Fibroblast of skin of scalp (primary cell): ENCODE measurements around the gene LMTK2.

Experiments used
- DNase-seq: peaks from one replicate; pipeline ENCODE4 v3.0.0-alpha.2; 2013

LMTK2 gene

DNA sequence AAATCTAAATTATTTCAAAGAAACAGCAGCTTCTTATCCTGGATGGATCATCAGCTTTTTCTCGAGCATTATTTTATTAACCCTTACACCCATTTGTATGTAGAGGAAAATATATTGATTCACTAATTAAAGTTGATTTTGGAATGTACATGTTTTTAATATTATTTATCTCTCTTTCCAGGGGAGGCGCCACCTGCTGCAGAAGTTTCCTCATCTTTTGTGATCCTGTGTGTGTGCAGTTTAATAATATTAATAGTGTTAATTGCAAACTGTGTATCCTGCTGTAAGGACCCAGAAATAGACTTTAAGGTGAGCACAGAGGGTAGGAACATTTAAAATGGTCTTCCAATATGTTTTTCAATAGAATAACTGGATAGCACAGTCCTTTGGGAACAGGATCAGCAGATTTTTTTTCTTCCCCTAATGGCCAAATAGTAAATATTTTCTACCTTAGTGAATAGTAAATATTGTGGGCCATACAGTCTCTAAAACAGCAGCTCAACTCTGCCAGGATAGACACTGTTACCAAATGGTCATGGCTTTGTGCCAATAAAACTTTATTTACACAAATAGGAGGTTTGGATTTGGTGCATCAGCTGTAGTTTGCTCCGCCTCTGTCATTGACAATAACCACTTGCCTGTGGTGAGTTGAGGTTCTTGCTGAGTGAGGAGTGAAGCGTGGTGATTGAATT lies 30.6 kb downstream of the LMTK2 start:
- DNase-seq: no peak

DNA sequence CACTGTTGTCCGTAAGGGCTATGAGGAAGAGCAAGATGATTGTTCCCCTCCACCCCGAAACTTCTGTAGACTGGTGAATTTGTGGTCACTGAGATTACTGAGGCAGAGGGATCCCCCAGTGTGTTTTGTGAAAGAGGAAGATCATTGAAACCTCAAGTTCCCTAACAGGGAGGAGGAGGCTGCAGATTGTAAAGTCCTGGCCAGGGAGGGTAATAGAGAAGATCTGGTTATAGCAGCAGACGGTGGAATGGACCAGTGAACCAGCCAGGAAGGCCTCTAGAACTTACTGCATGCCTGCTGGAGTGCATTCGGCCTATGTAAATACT lies 31.1 kb downstream of the LMTK2 start:
- DNase-seq: no peak

DNA sequence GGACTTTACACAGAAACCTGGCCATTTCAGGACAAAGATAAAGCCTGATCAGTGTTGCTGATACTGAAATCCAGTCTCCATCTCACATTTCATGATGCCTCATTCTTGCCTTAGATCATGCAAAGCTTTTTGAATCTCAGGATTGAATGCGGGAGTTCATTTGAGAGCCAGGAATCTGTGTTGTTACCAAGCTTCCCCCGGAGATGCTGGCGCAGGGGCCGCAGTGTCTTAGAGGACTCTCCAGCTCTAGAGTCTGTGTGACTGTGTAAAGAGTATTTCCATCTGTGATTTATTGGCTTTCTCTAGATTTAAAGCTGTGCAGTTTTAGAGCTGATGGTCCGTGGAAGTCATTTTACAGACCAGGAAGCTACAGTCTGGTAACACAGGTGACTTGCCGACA lies 32.0 kb downstream of the LMTK2 start:
- DNase-seq: no peak

DNA sequence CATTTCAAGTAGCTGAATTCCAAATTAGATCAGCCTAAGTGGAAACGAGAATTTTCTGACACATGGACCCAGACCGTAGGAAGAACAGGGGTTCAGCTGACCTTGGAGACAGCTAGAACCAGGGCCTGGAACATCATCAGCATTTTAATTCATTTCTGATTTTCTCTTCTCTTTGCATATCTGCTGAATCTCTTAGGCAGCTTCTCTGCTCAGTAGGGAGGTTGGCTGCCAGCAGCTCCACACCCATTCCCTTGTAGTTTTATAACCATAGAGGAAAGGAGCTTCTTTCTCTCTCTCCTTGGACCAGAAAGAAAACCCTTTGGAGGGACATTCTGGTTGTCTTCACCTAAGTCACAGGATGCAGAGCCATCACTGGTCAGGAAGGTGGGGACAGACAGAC lies 36.0 kb downstream of the LMTK2 start:
- DNase-seq: no peak

DNA sequence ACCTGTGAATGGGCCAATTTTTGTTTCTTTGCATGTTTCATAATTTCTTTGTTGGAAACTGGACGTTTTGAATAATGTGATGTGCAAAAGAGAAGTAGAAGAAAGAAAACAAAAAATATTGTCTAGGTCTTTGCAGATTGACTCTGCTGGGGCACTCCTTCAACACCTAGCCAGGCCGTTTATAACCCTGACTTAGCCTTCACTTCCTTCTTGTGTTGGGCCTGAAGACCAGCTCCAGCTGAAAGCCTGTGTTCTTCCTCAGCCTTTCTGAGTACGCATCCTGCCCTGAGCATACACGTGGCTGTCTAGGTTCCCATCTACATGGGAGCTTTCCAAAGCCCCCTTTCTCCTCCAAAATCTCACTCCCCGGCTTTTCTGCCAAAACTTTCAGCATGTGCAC lies 41.9 kb downstream of the LMTK2 start:
- DNase-seq: no peak

DNA sequence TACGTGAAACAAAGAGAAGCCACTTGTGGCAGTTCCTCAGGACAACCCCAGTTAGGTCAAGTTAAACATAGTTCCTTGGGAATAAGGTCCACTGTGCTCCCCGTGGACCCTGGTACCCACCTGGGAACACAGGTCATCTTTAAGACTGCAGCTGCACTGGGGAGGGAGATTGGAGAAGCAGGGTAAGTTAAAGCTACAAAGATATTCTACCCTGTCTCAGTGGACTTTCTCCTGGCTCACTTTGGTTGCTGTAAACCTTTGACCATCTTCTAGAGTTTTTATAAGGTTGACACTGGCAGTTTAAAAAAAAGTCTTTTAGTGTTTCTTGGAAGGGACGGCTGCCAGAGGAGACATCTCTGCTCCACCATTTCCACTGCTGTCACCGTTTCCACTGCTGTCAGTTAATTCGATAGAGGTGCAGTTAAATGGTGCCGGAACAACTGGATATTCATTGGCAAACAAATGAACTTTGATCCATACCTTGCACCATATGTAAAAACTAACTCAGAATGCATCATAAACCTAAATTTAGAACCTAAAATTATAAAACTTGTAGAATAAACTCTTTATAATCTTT lies 42.5 kb downstream of the LMTK2 start:
- no peak for DNase-seq

DNA sequence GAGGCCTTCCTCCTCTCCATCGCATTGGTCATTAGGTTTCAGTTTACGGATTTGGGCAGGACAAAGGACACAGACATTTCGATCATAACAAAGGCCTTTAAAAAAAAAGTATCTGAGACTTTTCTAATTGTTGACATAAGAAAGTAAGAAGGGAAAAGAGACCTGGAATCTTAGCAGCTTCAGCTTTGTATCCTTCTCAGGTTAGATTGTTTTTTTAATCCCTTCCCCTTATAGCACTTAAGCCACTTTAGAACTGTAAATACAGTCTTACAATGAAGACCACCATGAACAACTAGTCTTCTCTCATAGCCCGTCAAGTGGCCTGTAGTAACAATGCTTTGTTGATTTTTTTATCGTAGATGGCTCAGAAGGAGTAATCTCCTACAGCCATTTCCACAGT lies 45.2 kb downstream of the LMTK2 start:
- DNase-seq: no peak

DNA sequence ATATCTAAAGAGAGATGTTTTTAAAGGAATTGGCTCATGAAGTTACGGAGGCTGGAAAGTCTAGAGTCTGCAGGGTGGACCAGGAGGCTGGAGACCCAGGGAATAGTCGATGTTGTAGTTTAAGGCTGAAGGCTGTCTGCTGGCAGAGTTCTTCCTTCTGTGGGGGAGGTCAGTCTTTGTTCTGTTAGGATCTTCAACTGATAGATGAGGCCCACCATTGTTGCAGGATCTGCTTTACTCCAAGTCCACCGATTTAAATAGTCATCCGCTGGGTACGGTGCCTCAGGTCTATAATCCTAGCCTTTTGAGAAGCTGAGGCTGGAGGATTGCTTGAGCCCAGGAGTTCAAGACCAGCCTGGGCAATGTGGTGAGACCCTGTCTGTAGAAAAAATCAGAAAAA lies 50.0 kb downstream of the LMTK2 start:
- DNase-seq: no peak

DNA sequence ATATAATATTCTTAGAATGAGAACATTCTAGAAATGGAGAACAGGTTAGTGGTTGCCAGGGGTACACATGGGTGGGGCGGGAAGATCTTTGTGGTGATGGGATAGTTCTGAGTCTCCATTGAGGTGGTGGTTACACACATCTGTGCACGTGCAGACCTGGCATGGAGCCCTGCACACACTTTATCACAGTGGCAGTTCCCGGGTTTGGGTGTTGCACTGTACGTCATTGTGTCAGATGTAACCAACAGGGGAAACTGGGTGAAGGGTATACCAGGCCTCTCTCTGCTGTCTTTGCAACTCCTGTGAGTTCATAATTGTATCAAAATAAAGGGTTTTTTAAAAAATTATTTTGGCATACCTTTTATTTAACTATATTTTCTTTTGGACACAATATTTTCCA lies 51.1 kb downstream of the LMTK2 start:
- no peak for DNase-seq

DNA sequence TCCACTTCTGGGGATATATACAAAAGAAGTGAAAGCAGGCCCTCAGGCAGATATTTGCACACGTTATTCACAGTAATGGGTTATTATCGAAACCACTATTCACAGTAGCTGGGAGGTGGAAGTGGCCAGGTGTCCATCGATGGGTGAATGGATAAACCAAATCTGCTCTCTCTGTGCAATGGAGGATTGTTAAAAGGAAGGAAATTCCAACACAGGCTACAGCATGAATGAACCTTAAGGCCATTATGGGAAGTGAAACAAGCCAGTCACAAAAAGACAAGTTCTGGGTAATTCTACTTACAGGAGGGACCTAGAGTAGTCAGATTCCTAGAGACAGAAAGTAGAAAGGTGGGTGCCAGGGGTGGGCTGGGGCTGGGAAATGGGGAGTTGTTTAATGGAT lies 56.1 kb downstream of the LMTK2 start:
- DNase-seq: no peak

DNA sequence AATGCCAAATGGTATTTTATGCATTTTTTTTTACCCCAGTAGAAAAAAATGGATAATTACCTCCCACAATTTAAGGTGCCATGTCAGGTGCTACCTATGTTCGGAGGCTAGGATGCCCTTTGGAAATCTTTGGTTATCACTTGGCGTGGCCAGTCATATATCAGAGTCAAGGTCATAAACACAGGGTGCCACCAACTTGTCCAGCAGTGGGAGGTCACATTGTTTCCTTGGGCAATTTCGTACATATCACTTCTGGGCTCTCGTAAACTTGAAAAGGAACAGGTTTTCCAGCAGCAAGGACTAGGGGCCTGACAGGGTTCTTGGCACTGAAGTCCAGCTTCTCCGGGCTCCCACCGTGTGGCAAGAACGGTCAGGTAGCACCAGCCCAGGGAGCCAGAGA lies 56.6 kb downstream of the LMTK2 start:
- no peak for DNase-seq

DNA sequence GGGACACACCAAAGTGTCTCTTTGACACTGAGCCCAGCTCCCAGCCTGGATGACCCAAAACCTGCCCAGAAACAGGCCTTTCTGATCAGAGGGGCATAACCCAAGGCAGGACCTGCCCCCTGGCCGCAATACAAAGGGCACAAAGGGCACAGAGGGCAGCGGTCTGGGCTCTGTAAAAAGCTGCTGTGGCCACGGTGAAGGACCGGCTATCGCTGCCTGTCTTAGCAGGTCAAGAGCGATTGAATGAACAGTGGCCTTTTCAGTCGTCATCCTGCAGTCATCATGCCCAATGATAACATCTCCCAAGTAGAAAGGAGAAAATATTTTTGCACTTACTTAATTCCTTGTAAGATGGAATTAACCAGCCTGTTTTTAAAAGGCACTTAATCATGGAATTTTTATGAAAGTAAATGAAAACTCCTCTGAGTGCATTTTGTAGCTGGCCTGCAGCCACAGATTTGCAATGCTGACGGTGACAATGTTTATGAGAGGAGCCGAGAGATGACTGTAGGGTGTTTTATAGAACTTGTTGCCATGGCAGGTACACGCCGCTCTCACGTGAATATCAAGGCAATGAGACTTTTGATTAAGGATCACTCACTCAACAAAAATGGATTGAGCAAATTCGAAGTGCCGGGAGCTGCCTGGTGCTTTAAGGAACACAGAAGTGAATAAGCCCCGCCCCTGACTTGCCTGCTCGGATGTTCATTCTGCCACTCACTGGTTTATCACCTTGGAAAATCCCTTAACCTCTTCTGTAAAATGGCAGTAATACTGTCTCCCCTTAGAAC lies 57.2 kb downstream of the LMTK2 start:
- no peak for DNase-seq

DNA sequence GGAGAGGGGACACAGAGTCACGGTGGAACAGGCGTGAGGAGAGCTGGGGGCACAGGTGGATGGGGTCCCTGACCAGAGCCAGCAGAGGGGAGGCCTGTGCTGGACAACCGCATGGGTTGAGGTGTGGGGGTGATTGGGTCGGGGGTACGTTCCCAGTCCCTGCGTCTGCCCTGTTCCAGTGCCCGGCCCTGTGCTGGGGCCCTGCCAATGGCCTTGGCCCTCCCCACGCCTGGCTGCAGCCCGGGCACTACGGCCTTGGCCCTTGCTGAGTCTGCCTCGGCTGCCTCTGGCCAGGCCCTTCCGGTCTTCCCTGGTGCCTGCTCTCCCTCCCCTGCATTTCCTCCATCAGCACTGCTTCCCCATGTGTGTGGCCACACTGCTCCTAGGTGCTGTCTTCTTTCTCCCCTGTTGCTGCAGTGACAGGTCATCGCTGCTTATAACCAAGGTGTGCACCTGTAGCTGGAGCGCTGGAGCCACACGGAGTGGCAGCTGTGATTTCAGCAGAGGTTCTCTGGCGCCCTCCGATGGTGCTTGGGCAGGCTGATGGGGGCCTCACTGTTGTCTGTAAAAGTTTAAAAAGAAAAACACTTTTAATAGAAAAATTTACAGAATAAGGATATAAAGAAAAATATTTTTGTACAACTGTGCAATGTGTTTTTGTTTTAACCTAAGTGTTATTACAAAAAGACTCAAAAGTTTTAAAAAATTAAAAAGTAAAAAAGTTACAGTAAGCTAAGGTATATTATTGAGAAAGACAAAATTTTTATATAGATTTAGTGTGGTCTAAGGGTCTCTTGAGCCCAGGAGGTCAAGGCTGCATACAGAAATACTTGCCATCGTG lies 59.4 kb downstream of the LMTK2 start:
- DNase-seq: no peak

DNA sequence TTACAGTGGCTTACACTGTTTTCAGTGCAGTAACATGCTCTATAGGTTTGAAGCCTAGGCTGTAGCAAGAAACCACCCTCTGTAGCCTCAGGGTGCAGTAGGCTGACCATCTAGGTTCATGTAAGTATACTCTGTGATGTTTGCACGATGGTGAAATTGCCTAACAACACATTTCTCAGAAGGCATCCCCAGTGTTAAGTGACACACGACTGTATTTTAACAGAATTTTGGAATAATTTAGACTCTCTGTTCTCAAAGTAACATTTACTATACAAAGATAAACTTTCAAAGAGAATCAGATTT lies 60.0 kb downstream of the LMTK2 start:
- DNase-seq: no peak

DNA sequence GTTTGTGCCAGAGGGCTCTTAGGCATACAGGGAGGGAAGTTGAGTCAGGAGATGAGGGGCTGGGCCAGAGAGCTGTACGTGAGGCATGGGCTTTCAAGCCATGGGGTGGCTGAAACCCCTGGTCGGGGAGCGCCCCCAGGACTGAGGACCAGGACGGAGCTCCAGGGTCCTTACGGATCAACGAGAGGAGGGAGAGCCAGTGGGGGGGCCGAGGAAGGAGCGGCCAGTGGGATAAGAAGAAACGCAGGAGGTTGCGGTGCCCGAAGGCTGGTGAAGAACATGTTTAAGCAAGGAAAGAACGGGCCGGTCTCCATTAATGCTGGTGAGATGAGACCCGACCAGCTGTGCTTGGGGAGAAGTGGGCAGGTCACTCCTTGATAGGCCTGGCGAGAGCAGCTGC lies 61.0 kb downstream of the LMTK2 start:
- DNase-seq: no peak

DNA sequence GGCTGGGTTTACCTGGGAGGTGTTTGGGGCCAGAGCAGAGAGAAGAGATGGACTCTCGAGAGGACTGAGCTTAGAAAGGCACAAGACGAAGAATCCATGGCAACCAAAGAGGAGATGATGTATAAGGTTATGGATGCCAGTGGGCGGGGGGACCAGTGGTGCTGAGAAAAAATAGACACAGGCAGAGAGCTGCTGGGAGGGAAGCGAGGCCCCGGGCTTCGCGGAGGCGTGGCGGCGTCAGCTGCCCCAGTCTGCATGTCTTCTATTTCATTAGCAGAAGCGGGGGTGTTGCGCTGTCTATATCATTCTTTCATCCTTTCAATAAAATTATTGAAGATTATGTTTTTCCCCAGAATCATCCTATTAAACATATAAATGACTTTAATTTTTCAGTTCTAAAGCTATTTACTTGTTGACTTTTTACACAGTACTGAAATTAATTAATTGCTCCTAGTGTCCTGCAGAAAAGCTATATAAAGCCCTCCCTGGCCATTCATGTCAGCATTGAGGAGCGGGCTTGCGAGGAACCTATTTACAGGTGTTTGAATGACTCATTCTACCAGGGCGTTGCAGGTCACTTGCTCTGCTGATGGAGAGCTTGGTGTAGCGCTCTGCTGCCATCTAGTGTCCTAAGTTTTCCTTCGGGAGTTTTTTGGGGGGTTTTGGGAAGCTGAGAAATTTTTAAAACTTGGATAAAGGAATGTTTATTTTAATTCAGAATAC lies 61.7 kb downstream of the LMTK2 start:
- DNase-seq: peak; percentile 49

DNA sequence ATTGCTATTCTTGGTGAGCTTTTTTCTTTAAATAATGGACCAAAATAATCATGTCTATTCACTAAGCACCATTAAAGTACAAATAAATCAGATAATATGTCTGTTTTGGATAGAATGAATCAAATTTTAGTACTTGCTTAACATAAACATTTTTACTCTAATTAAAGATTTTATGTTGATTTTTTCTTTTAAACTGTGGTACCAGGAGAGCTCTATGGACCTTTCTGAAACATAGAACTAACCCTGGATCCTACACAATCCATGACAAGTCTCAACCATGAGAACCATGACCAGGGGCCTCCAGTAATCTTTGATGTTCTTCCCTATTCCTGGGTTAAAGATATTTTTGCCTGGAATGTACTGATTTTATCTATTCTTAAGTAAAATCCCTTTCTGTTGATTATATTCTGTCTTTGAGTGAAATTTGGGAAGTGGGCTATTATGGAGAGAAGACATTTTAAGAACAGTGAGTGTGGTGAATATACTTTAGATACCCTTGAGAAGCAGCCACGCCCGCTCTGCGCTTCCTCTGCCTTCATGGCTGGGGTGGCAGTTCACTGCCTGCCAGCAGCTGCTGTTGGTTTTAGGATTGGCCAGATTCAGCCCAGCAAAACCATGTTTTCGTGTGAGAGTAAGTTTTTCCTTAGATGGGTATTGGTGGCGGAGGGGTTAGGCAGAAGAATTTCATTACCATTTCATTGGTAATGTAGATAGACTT lies 62.4 kb downstream of the LMTK2 start:
- no peak for DNase-seq

DNA sequence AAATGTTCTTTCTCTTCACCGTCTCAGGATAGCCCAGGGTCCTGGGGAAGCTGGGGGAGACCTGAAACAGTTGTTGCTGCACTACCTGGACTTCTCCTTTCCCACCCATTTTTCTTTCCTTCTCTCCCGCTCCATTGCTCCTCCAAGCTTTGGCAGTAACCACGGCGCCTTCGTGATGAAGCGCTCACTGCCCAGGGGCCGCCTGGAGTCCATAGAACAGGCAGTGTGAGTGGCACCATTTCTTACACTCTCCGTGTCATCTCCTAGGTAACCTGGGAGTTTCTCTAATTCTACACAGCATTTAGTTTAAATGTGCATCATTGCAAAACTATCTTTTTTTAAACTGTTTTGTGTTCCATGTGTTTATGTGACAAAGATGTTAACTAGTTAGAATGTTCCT lies 64.3 kb downstream of the LMTK2 start:
- no peak for DNase-seq

DNA sequence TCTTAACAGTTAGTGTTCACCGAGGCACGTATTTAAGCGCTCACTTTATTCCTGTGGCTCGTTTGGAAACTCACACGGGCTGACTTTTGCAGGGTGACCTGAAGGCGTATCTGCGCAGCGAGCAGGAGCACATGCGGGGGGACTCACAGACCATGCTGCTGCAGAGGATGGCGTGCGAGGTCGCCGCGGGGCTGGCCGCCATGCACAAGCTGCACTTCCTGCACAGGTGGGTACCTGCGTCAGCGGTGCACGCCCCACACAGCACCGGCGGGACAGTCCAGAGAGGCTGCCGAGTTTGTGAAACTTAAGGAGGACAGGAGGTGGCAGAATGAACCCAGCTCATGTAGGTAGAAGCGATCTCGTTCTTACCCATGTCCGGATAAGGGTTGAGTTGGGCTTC lies 64.8 kb downstream of the LMTK2 start:
- DNase-seq: no peak

DNA sequence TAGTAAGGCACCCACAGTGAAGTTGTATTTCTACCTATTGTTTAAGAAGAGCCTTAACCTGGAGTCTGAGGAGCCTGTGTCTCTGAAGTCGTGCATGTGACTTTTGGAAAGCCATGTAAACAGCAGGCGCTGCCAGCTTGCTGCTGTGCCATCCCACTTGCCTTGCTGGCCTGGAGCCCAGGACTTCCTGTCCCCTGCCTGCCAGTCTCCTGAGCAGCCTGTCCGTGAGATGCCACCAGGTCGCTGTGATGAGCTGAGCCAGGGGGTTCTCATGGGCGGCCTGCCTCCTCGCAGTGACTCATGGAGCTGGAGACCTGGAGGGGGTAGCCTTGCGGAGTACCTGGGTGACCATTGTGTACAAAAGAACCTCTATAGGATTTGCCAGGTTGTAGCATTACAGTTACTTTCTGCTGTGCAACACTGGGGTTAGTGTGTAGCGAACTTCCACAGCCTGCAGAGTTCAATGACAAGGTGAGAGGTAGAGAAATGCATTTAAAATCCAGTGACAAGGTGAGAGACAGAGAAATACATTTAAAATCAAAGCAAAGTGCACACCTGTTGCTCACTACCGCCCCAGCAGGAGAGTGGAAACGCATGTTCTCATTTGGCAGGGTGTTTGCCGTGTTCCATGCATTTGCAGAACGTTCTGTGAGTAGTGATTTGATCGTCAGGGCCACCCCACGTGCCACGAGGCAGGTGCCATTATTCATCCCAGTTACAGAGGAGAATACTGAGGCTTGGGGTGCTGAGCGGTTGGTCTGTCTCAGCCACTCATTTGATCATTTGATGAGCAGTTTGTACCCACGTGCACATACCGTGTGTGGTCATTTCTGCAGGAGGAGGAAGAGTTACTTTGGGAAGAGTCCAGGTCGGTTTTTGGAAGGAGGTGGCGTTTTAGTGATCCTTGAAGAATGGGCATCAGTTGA lies 67.9 kb downstream of the LMTK2 start:
- no peak for DNase-seq
